Fibroblast of skin of right quadriceps (primary cell): ENCODE measurements around the gene ACAD11.
"Not testable (repeated sequence)": the region's sequence is repeated elsewhere in the genome, so short reads cannot be mapped to it uniquely, and the experiment has no call there.

Experiments used
- DNase-seq: peaks from one replicate; pipeline ENCODE4 v3.0.0-alpha.2; 2013

ACAD11 gene

GRCh38 chr3:132643366-132643765 lies 16.2 kb downstream of the ACAD11 start:
- DNase-seq, result no peak

GRCh38 chr3:132642539-132642847 lies 17.1 kb downstream of the ACAD11 start:
- no peak for DNase-seq

- peak; percentile 60 for DNase-seq
Observed at GRCh38 chr3:132641837-132642538, 17.6 kb downstream of the ACAD11 start.

GRCh38 chr3:132641427-132641826 lies 18.2 kb downstream of the ACAD11 start:
- DNase-seq, result not testable (repeated sequence)

GRCh38 chr3:132638706-132639105 lies 20.9 kb downstream of the ACAD11 start:
- no peak for DNase-seq

GRCh38 chr3:132637590-132637989 lies 22.0 kb downstream of the ACAD11 start:
- peak; percentile 53 for DNase-seq

- no peak for DNase-seq
Observed at GRCh38 chr3:132635052-132635451, 24.6 kb downstream of the ACAD11 start.

- DNase-seq, result no peak
Observed at GRCh38 chr3:132630612-132631011, 29.0 kb downstream of the ACAD11 start.

- DNase-seq, result peak; percentile 73
Observed at GRCh38 chr3:132629928-132630327, 29.7 kb downstream of the ACAD11 start.

- DNase-seq, result no peak
Observed at GRCh38 chr3:132628157-132628556, 31.5 kb downstream of the ACAD11 start.

- no peak for DNase-seq
Observed at GRCh38 chr3:132626955-132627354, 32.7 kb downstream of the ACAD11 start.

- no peak for DNase-seq
Observed at GRCh38 chr3:132625613-132626012, 34.0 kb downstream of the ACAD11 start.

GRCh38 chr3:132624790-132625189 lies 34.8 kb downstream of the ACAD11 start:
- DNase-seq, result no peak

GRCh38 chr3:132623646-132624045 lies 36.0 kb downstream of the ACAD11 start:
- no peak for DNase-seq

GRCh38 chr3:132622761-132623160 lies 36.8 kb downstream of the ACAD11 start:
- no peak for DNase-seq

- no peak for DNase-seq
Observed at GRCh38 chr3:132622148-132622547, 37.5 kb downstream of the ACAD11 start.

- no peak for DNase-seq
Observed at GRCh38 chr3:132616780-132617179, 42.8 kb downstream of the ACAD11 start.

- DNase-seq, result peak; percentile 54
Observed at GRCh38 chr3:132615881-132616280, 43.7 kb downstream of the ACAD11 start.

GRCh38 chr3:132615301-132615700 lies 44.3 kb downstream of the ACAD11 start:
- DNase-seq, result not testable (repeated sequence)

GRCh38 chr3:132606620-132607019 lies 53.0 kb downstream of the ACAD11 start:
- DNase-seq, result not testable (repeated sequence)

- peak; percentile 62 for DNase-seq
Observed at GRCh38 chr3:132606085-132606484, 53.5 kb downstream of the ACAD11 start.

- DNase-seq, result no peak
Observed at GRCh38 chr3:132605374-132605792, 54.2 kb downstream of the ACAD11 start.

- not testable (repeated sequence) for DNase-seq
Observed at GRCh38 chr3:132600614-132601013, 59.0 kb downstream of the ACAD11 start.

- DNase-seq, result no peak
Observed at GRCh38 chr3:132598181-132598580, 61.4 kb downstream of the ACAD11 start.

- DNase-seq, result no peak
Observed at GRCh38 chr3:132597660-132598059, 61.9 kb downstream of the ACAD11 start.
